Gastroesophageal sphincter (tissue), 3 donors: ENCODE results near the gene KLHDC4.

Experiments used
- EP300 ChIP-seq: sonication (generic); formaldehyde crosslinking; IDR thresholded peaks from one replicate; pipeline ENCODE4 v1.6.1; 2017; ENCODE audit warnings: antibody characterized with exemption, mild to moderate bottlenecking
- POLR2A ChIP-seq, 2 donors: fragments of 450-650 bp; IDR thresholded peaks; one replicate each; pipeline ENCODE4 v1.6.1; 2017; ENCODE audit warnings: antibody characterized with exemption in 2 of 2, mild to moderate bottlenecking in 2 of 2, moderate library complexity in 1 of 2
- POLR2AphosphoS5 ChIP-seq: sonication (generic); formaldehyde crosslinking; IDR thresholded peaks from one replicate; pipeline ENCODE4 v1.6.1; 2017; ENCODE audit warnings: antibody characterized with exemption
- TF ChIP-seq, protein P1 (sequence below), 4 experiments: fragments of 200-600 bp in 2 of 4; fragments of 450-650 bp in 2 of 4; sonication (generic) in 1 of 4; IDR thresholded peaks; one replicate each; pipeline ENCODE4 v1.5.1; 2017 to 2019; ENCODE audit warnings: antibody characterized with exemption in 4 of 4, mild to moderate bottlenecking in 2 of 4, moderate library complexity in 2 of 4

- TF ChIP-seq, protein P1, sequence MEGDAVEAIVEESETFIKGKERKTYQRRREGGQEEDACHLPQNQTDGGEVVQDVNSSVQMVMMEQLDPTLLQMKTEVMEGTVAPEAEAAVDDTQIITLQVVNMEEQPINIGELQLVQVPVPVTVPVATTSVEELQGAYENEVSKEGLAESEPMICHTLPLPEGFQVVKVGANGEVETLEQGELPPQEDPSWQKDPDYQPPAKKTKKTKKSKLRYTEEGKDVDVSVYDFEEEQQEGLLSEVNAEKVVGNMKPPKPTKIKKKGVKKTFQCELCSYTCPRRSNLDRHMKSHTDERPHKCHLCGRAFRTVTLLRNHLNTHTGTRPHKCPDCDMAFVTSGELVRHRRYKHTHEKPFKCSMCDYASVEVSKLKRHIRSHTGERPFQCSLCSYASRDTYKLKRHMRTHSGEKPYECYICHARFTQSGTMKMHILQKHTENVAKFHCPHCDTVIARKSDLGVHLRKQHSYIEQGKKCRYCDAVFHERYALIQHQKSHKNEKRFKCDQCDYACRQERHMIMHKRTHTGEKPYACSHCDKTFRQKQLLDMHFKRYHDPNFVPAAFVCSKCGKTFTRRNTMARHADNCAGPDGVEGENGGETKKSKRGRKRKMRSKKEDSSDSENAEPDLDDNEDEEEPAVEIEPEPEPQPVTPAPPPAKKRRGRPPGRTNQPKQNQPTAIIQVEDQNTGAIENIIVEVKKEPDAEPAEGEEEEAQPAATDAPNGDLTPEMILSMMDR (IDR thresholded peaks at IDR 0.05), result no peak
- TF ChIP-seq POLR2A (IDR thresholded peaks at IDR 0.05) (no peak), POLR2AphosphoS5 (no peak), EP300 (no peak)
These were observed 40.1 kb downstream of the KLHDC4 start for GRCh38 chr16:87725596-87726235.
